ENCODE data around the gene SLC8A1.

GRCh38 chr2:40150266-40150665 is 301.6 kb downstream of the SLC8A1 start:
- TF ChIP-seq POLR2A (IDR thresholded peaks at IDR 0.05; ENCODE audit: low read length) (no peak), GATA1 (IDR thresholded peaks at IDR 0.05; ENCODE audit: low read depth, low read length) (no peak)

Data from erythroblast (primary cell).